GM12878 (cell line): Measurements from ENCODE around the gene DNAJA2.

Source experiments
- TF ChIP-seq, protein P1 (sequence below): fragments of 150-350 bp; IDR thresholded peaks from 2 replicates; pipeline ENCODE4 v1.6.1; 2016; ENCODE audit warnings: low read depth, low read length
- TF ChIP-seq, protein P2 (sequence below), 3 experiments: IDR thresholded peaks in 2 of 3; conservative IDR thresholded peaks in 1 of 3; 2 replicates each; pipeline ENCODE4 v1.5.1; 2011; ENCODE audit warnings: low read depth in 3 of 3, low read length in 3 of 3, mild to moderate bottlenecking in 3 of 3, control low read depth in 2 of 3, moderate library complexity in 2 of 3, inconsistent platforms in 1 of 3, mixed read lengths in 1 of 3; ENCODE audit not compliant: control insufficient read depth in 2 of 3, insufficient read depth in 1 of 3; ENCODE audit errors: extremely low read depth in 1 of 3

DNA sequence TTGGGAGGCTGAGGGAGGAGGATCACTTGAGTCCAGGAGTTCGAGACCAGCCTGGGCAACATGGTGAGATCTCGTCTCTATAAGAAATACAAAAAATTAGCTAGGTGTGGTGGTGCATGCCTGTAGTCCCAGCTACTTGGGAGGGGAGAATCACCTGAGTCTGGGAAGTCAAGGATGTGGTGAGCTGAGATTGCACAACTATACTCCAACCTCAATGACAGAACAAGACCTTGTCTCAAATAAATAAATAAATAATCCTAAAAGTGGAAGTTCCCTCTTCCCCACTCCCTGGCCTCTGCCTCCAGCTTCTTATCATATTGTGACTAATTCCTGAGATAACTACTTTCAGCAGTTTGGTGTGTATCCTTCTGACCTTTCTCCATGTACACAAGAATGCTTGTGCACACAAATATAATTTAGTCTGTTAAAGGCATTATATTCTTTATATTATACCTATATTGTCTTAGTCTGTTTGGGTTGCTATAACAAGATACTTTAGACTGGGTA lies 23.5 kb upstream of the DNAJA2 start:
- TF ChIP-seq, protein P1, sequence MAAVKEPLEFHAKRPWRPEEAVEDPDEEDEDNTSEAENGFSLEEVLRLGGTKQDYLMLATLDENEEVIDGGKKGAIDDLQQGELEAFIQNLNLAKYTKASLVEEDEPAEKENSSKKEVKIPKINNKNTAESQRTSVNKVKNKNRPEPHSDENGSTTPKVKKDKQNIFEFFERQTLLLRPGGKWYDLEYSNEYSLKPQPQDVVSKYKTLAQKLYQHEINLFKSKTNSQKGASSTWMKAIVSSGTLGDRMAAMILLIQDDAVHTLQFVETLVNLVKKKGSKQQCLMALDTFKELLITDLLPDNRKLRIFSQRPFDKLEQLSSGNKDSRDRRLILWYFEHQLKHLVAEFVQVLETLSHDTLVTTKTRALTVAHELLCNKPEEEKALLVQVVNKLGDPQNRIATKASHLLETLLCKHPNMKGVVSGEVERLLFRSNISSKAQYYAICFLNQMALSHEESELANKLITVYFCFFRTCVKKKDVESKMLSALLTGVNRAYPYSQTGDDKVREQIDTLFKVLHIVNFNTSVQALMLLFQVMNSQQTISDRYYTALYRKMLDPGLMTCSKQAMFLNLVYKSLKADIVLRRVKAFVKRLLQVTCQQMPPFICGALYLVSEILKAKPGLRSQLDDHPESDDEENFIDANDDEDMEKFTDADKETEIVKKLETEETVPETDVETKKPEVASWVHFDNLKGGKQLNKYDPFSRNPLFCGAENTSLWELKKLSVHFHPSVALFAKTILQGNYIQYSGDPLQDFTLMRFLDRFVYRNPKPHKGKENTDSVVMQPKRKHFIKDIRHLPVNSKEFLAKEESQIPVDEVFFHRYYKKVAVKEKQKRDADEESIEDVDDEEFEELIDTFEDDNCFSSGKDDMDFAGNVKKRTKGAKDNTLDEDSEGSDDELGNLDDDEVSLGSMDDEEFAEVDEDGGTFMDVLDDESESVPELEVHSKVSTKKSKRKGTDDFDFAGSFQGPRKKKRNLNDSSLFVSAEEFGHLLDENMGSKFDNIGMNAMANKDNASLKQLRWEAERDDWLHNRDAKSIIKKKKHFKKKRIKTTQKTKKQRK, result no peak
- TF ChIP-seq, protein P2, sequence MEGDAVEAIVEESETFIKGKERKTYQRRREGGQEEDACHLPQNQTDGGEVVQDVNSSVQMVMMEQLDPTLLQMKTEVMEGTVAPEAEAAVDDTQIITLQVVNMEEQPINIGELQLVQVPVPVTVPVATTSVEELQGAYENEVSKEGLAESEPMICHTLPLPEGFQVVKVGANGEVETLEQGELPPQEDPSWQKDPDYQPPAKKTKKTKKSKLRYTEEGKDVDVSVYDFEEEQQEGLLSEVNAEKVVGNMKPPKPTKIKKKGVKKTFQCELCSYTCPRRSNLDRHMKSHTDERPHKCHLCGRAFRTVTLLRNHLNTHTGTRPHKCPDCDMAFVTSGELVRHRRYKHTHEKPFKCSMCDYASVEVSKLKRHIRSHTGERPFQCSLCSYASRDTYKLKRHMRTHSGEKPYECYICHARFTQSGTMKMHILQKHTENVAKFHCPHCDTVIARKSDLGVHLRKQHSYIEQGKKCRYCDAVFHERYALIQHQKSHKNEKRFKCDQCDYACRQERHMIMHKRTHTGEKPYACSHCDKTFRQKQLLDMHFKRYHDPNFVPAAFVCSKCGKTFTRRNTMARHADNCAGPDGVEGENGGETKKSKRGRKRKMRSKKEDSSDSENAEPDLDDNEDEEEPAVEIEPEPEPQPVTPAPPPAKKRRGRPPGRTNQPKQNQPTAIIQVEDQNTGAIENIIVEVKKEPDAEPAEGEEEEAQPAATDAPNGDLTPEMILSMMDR (IDR thresholded peaks at IDR 0.05 in 2 of 3, conservative IDR thresholded peaks at IDR 0.05 in 1 of 3; ENCODE audit: control insufficient read depth in 2 of 3, extremely low read depth in 1 of 3, insufficient read depth in 1 of 3, low read depth in 3 of 3, low read length in 3 of 3), result no peak
